CD1c-positive myeloid dendritic cell (primary cell): ENCODE results near the gene HBZ.
"Not testable (repeated sequence)": the region's sequence is repeated elsewhere in the genome, so short reads cannot be mapped to it uniquely, and the experiment has no call there.

Source experiments
- DNase-seq: peaks from one replicate; pipeline ENCODE4 v3.0.0-alpha.2; 2016; ENCODE audit errors: extremely low spot score

HBZ gene

GRCh38 chr16:164827-165538 lies 12.5 kb downstream of the HBZ start:
- peak; percentile 10 for DNase-seq

DNA sequence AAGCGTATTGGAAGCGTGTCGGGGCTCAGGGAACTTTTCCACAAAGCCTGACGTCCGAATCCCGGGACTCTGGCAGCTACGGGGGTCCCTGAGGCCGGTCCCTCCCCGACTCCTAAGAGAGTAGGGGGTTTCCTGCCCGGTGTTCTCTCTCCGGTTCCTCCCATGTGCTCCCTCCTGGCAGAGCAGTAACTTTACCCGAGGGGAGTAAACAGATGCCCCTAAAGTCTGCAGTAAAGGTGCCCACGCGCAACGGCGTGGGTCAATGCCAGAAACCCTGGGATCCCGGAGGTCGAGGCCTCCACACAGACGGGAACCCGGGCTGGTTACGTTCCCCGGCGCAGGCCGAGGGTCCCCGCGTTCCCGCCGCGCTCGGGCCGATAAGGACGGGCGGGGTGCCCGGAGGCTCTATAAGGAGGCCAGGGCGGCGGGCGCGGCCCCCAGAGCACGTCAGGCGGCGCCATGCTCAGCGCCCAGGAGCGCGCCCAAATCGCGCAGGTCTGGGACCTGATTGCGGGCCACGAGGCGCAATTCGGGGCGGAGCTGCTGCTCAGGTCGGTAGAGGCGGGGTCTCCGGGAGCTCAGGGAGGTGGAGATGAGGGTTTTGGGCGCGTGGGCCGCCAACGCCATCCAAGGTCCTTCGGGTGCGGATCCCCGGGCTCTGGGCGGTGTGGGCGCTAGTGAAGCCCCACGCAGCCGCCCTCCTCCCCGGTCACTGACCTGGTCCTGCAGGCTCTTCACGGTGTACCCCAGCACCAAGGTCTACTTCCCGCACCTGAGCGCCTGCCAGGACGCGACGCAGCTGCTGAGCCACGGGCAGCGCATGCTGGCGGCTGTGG lies 13.3 kb downstream of the HBZ start, which contains the start of gene HBM:
HBM (plus strand) TSS at position 440 of the 836 bp plus-strand sequence; CDS start at position 460, 20 bp downstream.
- DNase-seq, result no peak

- no peak for DNase-seq
Observed at GRCh38 chr16:166375-167121, 14.1 kb downstream of the HBZ start.

- no peak for DNase-seq
Observed at GRCh38 chr16:167122-167690, 14.8 kb downstream of the HBZ start.

DNA sequence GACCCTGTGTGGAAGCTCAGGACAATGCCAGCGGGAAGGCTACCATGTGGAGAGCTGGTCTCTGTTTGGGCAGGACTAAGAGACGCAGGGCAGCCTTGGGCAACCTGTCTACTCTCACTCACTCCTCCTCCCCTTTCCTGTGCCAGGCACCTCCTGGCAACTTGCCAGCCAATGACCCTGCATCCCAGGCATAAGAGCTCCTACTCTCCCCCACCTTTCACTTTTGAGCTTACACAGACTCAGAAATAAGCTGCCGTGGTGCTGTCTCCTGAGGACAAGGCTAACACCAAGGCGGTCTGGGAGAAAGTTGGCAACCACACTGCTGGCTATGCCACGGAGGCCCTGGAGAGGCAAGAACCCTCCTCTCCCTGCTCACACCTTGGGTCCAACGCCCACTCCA lies 16.0 kb downstream of the HBZ start:
- DNase-seq, result no peak

GRCh38 chr16:169014-169413 lies 16.6 kb downstream of the HBZ start:
- DNase-seq, result no peak

- not testable (repeated sequence) for DNase-seq
Observed at GRCh38 chr16:170088-170507, 17.7 kb downstream of the HBZ start.

DNA sequence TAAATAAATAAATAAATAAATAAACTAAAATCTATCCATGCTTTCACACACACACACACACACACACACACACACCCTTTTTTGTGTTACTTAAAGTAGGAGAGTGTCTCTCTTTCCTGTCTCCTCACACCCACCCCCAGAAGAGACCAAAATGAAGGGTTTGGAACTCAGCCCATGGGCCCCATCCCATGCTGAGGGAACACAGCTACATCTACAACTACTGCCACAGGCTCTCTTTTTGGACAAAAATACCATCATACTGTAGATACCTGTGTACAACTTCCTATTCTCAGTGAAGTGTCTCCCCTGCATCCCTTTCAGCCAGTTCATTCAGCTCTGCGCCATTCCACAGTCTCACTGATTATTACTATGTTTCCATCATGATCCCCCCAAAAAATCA lies 18.3 kb downstream of the HBZ start:
- no peak for DNase-seq

GRCh38 chr16:172374-172941 lies 20.0 kb downstream of the HBZ start, which contains the start of gene HBA2:
HBA2 (plus strand) TSS chr16:172876; CDS start chr16:172913, 37 bp downstream.
- not testable (repeated sequence) for DNase-seq

- DNase-seq, result not testable (repeated sequence)
Observed at GRCh38 chr16:173211-173854, 20.9 kb downstream of the HBZ start.

- not testable (repeated sequence) for DNase-seq
Observed at GRCh38 chr16:173928-174769, 21.7 kb downstream of the HBZ start.

DNA sequence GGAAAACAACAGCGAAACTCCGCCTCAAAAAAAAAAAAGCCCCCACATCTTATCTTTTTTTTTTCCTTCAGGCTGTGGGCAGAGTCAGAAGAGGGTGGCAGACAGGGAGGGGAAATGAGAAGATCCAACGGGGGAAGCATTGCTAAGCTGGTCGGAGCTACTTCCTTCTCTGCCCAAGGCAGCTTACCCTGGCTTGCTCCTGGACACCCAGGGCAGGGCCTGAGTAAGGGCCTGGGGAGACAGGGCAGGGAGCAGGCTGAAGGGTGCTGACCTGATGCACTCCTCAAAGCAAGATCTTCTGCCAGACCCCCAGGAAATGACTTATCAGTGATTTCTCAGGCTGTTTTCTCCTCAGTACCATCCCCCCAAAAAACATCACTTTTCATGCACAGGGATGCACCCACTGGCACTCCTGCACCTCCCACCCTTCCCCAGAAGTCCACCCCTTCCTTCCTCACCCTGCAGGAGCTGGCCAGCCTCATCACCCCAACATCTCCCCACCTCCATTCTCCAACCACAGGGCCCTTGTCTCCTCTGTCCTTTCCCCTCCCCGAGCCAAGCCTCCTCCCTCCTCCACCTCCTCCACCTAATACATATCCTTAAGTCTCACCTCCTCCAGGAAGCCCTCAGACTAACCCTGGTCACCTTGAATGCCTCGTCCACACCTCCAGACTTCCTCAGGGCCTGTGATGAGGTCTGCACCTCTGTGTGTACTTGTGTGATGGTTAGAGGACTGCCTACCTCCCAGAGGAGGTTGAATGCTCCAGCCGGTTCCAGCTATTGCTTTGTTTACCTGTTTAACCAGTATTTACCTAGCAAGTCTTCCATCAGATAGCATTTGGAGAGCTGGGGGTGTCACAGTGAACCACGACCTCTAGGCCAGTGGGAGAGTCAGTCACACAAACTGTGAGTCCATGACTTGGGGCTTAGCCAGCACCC lies 22.8 kb downstream of the HBZ start:
- DNase-seq, result peak; percentile 37

DNA sequence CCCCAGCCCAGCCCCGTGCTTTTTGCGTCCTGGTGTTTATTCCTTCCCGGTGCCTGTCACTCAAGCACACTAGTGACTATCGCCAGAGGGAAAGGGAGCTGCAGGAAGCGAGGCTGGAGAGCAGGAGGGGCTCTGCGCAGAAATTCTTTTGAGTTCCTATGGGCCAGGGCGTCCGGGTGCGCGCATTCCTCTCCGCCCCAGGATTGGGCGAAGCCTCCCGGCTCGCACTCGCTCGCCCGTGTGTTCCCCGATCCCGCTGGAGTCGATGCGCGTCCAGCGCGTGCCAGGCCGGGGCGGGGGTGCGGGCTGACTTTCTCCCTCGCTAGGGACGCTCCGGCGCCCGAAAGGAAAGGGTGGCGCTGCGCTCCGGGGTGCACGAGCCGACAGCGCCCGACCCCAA lies 23.6 kb downstream of the HBZ start:
- not testable (repeated sequence) for DNase-seq

DNA sequence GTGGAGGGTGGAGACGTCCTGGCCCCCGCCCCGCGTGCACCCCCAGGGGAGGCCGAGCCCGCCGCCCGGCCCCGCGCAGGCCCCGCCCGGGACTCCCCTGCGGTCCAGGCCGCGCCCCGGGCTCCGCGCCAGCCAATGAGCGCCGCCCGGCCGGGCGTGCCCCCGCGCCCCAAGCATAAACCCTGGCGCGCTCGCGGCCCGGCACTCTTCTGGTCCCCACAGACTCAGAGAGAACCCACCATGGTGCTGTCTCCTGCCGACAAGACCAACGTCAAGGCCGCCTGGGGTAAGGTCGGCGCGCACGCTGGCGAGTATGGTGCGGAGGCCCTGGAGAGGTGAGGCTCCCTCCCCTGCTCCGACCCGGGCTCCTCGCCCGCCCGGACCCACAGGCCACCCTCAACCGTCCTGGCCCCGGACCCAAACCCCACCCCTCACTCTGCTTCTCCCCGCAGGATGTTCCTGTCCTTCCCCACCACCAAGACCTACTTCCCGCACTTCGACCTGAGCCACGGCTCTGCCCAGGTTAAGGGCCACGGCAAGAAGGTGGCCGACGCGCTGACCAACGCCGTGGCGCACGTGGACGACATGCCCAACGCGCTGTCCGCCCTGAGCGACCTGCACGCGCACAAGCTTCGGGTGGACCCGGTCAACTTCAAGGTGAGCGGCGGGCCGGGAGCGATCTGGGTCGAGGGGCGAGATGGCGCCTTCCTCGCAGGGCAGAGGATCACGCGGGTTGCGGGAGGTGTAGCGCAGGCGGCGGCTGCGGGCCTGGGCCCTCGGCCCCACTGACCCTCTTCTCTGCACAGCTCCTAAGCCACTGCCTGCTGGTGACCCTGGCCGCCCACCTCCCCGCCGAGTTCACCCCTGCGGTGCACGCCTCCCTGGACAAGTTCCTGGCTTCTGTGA lies 24.3 kb downstream of the HBZ start, which contains the start of gene HBA1:
HBA1 (plus strand) TSS at position 204 of the 906 bp plus-strand sequence; CDS start at position 241, 37 bp downstream.
- not testable (repeated sequence) for DNase-seq

GRCh38 chr16:177394-177822 lies 25.0 kb downstream of the HBZ start:
- no peak for DNase-seq

- DNase-seq, result no peak
Observed at GRCh38 chr16:177981-178667, 25.7 kb downstream of the HBZ start.

- no peak for DNase-seq
Observed at GRCh38 chr16:178668-179015, 26.2 kb downstream of the HBZ start.
